A549 (cell line): ENCODE data around the gene GNB5. TPM values are rescaled to one million over a fixed set of nuclear protein-coding genes. Genes with fewer than 3 reads are reported as not detected.

ENCODE experiments used
- ATAC-seq, 2 experiments: fragments of 200-7000 bp in 1 of 2; fragments of >200 bp in 1 of 2; cut with Nextera tagmentation in 1 of 2; cut with Tn5 transposase in 1 of 2; 3 replicates each; pipeline versions ENCODE4 v1.8.0 to v1.9.1; 2018 to 2020; ENCODE audit warnings: mild to moderate bottlenecking in 1 of 2, moderate library complexity in 1 of 2
- CTCF ChIA-PET: fragments of 300-600 bp; sonication (Branson Sonifier 250); formaldehyde crosslinking; extraction: SDS; loops from one replicate; lab custom pipeline; 2021; ENCODE audit warnings: antibody characterized with exemption, inconsistent platforms; lab: Yijun Ruan, JAX
- POLR2A ChIA-PET: fragments of 350-600 bp; formaldehyde crosslinking; extraction: SDS; loops from one replicate; lab custom pipeline; 2021; ENCODE audit warnings: antibody characterized with exemption, inconsistent platforms; lab: Yijun Ruan, JAX
- DNase-seq, 2 experiments: peaks; one replicate each; pipeline versions ENCODE4 v3.0.0 to v3.0.0-alpha.2; 2011 to 2016; ENCODE audit warnings: low read depth in 1 of 2, low spot score in 1 of 2
- FAIRE-seq: peaks from 2 replicates; lab custom pipeline; 2011; peaks lifted over from hg19 to GRCh38; lab: Jason Lieb, UNC
- H3K27ac ChIP-seq, 2 experiments: fragments of >200 bp; sonication (Bioruptor Twin); formaldehyde crosslinking; 3 replicates each; pipeline ENCODE4 v1.5.1; 2016 to 2017
- H3K4me1 ChIP-seq: fragments of >200 bp; sonication (Bioruptor Twin); formaldehyde crosslinking; 3 replicates; pipeline ENCODE4 v1.6.1; 2016
- H3K4me2 ChIP-seq: fragments of >200 bp; sonication (Bioruptor Twin); formaldehyde crosslinking; 3 replicates; pipeline ENCODE4 v1.6.1; 2016
- H3K4me3 ChIP-seq: fragments of >200 bp; sonication (Bioruptor Twin); formaldehyde crosslinking; 3 replicates; pipeline ENCODE4 v1.5.1; 2016
- H3K9me3 ChIP-seq: fragments of >200 bp; sonication (Bioruptor Twin); formaldehyde crosslinking; 3 replicates; pipeline ENCODE4 v1.6.1; 2016
- BHLHE40 ChIP-seq: IDR thresholded peaks from 2 replicates; pipeline ENCODE4 v1.6.1; 2012; ENCODE audit warnings: low read depth, low read length, inconsistent platforms
- CHD2 ChIP-seq: fragments of 150-350 bp; IDR thresholded peaks from 2 replicates; pipeline ENCODE4 v1.6.1; 2014; ENCODE audit warnings: low read length; ENCODE audit not compliant: partially characterized antibody
- EHMT2 ChIP-seq: fragments of 200-600 bp; sonication (generic); IDR thresholded peaks from 2 replicates; pipeline ENCODE4 v1.6.1; 2016; ENCODE audit warnings: antibody characterized with exemption, low read depth, mild to moderate bottlenecking, moderate library complexity
- EP300 ChIP-seq, 2 experiments: fragments of >200 bp; sonication (Bioruptor Twin); formaldehyde crosslinking; IDR thresholded peaks; 2 replicates in 1 of 2; 3 replicates in 1 of 2; pipeline ENCODE4 v1.6.1; 2016 to 2017
- ESRRA ChIP-seq: fragments of 150-350 bp; IDR thresholded peaks from 2 replicates; pipeline ENCODE4 v1.6.1; 2014; ENCODE audit warnings: mild to moderate bottlenecking, low read length, borderline replicate concordance
- HDAC2 ChIP-seq: fragments of 200-600 bp; sonication (generic); IDR thresholded peaks from 2 replicates; pipeline ENCODE4 v1.6.1; 2016
- HEYL ChIP-seq: fragments of 250-450 bp; sonication (Bioruptor Pico); IDR thresholded peaks from 2 replicates; pipeline ENCODE4 v1.8.0; 2021; ENCODE audit warnings: mild to moderate bottlenecking, moderate library complexity
- JUNB ChIP-seq: fragments of >200 bp; sonication (Bioruptor Twin); formaldehyde crosslinking; IDR thresholded peaks from 2 replicates; pipeline ENCODE4 v1.6.1; 2016
- KDM1A ChIP-seq: fragments of 200-600 bp; sonication (generic); IDR thresholded peaks from 2 replicates; pipeline ENCODE4 v1.6.1; 2016; ENCODE audit warnings: low read depth, mild to moderate bottlenecking
- KDM5A ChIP-seq: fragments of 200-600 bp; sonication (generic); IDR thresholded peaks from 2 replicates; pipeline ENCODE4 v1.6.1; 2016; ENCODE audit warnings: antibody characterized with exemption, mild to moderate bottlenecking
- MAFK ChIP-seq: fragments of 450-650 bp; IDR thresholded peaks from 2 replicates; pipeline ENCODE4 v1.6.1; 2014; ENCODE audit not compliant: partially characterized antibody
- NPAS2 ChIP-seq: fragments of 250-450 bp; sonication (Bioruptor Pico); IDR thresholded peaks from 2 replicates; pipeline ENCODE4 v1.8.0; 2022; ENCODE audit warnings: mild to moderate bottlenecking, moderate library complexity, borderline replicate concordance
- POLR2AphosphoS2 ChIP-seq: conservative IDR thresholded peaks from 2 replicates; pipeline ENCODE4 v1.6.1; 2012; ENCODE audit warnings: low read length, improper control_type of control experiment, inconsistent platforms
- RAD21 ChIP-seq, 2 experiments: fragments of >200 bp in 1 of 2; sonication (Bioruptor Twin) in 1 of 2; formaldehyde crosslinking in 1 of 2; IDR thresholded peaks in 1 of 2; conservative IDR thresholded peaks in 1 of 2; 2 replicates in 1 of 2; 3 replicates in 1 of 2; pipeline ENCODE4 v1.6.1; 2012 to 2018; ENCODE audit warnings: inconsistent platforms in 1 of 2
- RARB ChIP-seq: fragments of 250-450 bp; sonication (Bioruptor Pico); IDR thresholded peaks from 2 replicates; pipeline ENCODE4 v1.8.0; 2021; ENCODE audit warnings: mild to moderate bottlenecking, moderate library complexity
- RNF2 ChIP-seq: fragments of 200-600 bp; sonication (generic); IDR thresholded peaks from 2 replicates; pipeline ENCODE4 v1.6.1; 2016; ENCODE audit warnings: low read depth, mild to moderate bottlenecking, antibody characterized with exemption, moderate library complexity, borderline replicate concordance
- SREBF2 ChIP-seq: fragments of 450-650 bp; IDR thresholded peaks from 2 replicates; pipeline ENCODE4 v1.6.1; 2014; ENCODE audit warnings: mild to moderate bottlenecking, moderate library complexity
- TFCP2L1 ChIP-seq: fragments of 250-450 bp; sonication (Bioruptor Pico); IDR thresholded peaks from 2 replicates; pipeline ENCODE4 v1.5.0; 2021; ENCODE audit warnings: mild to moderate bottlenecking
- ZNF302 ChIP-seq: fragments of 250-450 bp; sonication (Bioruptor Pico); IDR thresholded peaks from 2 replicates; pipeline ENCODE4 v1.9.0; 2021; ENCODE audit warnings: inconsistent platforms, mild to moderate bottlenecking, moderate library complexity
- WGBS: methylation state at CpG from one replicate; pipeline ENCODE4 v1.1.6; 2017; ENCODE audit errors: missing lambda C conversion rate; 5-methylcytosine and 5-hydroxymethylcytosine counted together
- polyA plus RNA-seq, 4 experiments: library from polyadenylated mRNA; depleted of rRNA in 3 of 4; stranded (reverse); fragments of >200 nt; fragmentation: RNase III in 1 of 4; extraction: RNeasy Plus Mini Kit Qiagen cat#74134 plus additional on column Dnase treatment in 1 of 4; gene quantifications; 2 replicates in 3 of 4; 3 replicates in 1 of 4; pipeline ENCODE4 v1.2.3, GENCODE V29; 2011 to 2017
- TF ChIP-seq, protein P1 (sequence below): fragments of 200-600 bp; sonication (generic); IDR thresholded peaks from 2 replicates; pipeline ENCODE4 v1.6.1; 2016; ENCODE audit warnings: antibody characterized with exemption, mild to moderate bottlenecking, moderate library complexity
- TF ChIP-seq, protein P2 (sequence below): fragments of >200 bp; sonication (Bioruptor Twin); formaldehyde crosslinking; IDR thresholded peaks from 3 replicates; pipeline ENCODE4 v1.6.1; 2016
- TF ChIP-seq, protein P3 (sequence below): IDR thresholded peaks from 2 replicates; pipeline ENCODE4 v1.6.1; 2012
- TF ChIP-seq, protein P4 (sequence below): IDR thresholded peaks from 2 replicates; pipeline ENCODE4 v1.6.1; 2012

The GNB5 gene
- polyA plus RNA-seq, 2 of the 4 experiments (the other 2 are of a cell fraction), result 57.2 to 67.5 TPM

DNA sequence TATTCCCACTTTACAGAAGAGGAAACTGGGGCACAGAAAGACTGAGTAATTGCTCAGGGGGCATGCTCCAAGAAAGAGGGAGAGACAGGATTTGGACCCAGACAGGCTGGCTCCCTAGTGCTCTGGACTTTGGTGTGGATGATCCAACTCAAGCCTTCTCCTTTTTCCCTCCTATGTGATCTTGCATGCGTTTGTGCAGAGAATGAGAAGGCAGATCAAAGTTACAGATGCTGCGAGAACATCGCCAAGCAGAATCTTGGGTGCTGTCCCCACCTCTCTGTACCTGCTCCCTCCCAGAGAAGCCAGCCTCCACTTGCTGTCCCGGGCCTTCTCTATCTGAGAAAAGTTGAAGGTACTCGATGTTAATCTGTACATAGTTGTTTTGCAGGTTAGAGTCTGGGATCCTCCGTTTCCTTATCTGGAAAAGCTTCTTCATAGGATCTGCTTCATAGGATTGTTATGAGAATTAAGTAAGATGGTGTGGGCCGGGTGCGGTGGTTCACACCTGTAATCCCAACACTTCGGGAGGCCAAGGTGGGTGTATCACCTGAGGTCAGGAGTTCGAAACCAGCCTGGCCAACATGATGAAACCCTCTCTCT is 10.2 kb downstream of the GNB5 start:
- DNase-seq (no peak), FAIRE-seq (no peak), ATAC-seq (no peak)
- Histone ChIP-seq H3K9me3 (no peaks in the 10 kb centered on the region), H3K4me3 (no peak overlapping the region), H3K27ac (no peak overlapping the region), H3K4me1 (peaks cover 12% of the 10 kb centered on the region), H3K4me2 (peak overlapping the region; percentile 91)
- 70% methylated on average over 10 of the region's 10 CpGs for WGBS
- CTCF ChIA-PET, result interaction anchor here (1.0 to 1.1 kb wide), 2 partner anchors 15 to 555 kb away, joined by 3 to 4 read pairs; no protein-coding TSS in a partner anchor
- no peak for TF ChIP-seq RAD21 (conservative IDR thresholded peaks at IDR 0.05 in 1 of 2, IDR thresholded peaks at IDR 0.05 in 1 of 2)
- TF ChIP-seq, protein P1, sequence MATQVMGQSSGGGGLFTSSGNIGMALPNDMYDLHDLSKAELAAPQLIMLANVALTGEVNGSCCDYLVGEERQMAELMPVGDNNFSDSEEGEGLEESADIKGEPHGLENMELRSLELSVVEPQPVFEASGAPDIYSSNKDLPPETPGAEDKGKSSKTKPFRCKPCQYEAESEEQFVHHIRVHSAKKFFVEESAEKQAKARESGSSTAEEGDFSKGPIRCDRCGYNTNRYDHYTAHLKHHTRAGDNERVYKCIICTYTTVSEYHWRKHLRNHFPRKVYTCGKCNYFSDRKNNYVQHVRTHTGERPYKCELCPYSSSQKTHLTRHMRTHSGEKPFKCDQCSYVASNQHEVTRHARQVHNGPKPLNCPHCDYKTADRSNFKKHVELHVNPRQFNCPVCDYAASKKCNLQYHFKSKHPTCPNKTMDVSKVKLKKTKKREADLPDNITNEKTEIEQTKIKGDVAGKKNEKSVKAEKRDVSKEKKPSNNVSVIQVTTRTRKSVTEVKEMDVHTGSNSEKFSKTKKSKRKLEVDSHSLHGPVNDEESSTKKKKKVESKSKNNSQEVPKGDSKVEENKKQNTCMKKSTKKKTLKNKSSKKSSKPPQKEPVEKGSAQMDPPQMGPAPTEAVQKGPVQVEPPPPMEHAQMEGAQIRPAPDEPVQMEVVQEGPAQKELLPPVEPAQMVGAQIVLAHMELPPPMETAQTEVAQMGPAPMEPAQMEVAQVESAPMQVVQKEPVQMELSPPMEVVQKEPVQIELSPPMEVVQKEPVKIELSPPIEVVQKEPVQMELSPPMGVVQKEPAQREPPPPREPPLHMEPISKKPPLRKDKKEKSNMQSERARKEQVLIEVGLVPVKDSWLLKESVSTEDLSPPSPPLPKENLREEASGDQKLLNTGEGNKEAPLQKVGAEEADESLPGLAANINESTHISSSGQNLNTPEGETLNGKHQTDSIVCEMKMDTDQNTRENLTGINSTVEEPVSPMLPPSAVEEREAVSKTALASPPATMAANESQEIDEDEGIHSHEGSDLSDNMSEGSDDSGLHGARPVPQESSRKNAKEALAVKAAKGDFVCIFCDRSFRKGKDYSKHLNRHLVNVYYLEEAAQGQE, result no peak
- no peak for TF ChIP-seq EP300 (IDR thresholded peaks at IDR 0.05)
- no peak for TF ChIP-seq RARB (CRISPR knock-in tag)
- TF ChIP-seq, protein P2, sequence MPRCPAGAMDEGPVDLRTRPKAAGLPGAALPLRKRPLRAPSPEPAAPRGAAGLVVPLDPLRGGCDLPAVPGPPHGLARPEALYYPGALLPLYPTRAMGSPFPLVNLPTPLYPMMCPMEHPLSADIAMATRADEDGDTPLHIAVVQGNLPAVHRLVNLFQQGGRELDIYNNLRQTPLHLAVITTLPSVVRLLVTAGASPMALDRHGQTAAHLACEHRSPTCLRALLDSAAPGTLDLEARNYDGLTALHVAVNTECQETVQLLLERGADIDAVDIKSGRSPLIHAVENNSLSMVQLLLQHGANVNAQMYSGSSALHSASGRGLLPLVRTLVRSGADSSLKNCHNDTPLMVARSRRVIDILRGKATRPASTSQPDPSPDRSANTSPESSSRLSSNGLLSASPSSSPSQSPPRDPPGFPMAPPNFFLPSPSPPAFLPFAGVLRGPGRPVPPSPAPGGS, result no peak
- no peak for TF ChIP-seq HEYL (CRISPR knock-in tag)
- no peak for TF ChIP-seq MAFK
- POLR2A ChIA-PET, result interaction anchor here (1.9 to 2.2 kb wide), 5 partner anchors 13 to 209 kb away, joined by 4 to 11 read pairs (median 10); partner anchors contain the start of genes LEO1 and MAPK6

DNA sequence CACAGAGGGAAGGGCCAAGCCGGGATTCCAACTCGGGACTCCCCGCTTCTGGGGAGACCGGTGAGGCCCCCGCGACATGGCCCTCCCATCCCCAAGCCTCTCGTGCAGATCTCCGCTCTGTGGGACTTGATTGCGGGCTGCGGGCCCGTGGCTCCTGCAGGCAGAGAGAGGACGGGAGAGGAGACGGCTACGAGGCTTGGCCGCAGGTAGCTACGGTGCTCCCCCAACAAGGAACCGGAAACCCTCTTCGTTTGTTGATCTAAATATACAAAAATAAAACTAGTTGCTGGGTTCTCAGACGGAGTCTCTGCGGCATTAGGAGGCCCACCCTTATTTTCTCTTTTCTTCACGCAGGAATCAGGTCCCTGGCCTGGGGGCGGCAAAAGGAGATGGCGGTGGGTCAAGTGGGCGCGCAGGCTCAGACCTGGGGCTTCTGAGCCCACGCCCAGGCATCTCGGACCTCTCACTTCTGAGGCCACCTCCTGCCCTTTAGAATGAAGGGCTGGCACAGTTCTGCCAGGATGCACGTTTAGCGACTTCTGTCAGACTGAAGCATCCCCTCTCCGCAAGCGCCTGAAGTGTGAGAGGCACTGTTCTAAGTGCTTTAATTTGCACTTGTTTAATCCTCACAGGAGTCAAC is 10.9 kb downstream of the GNB5 start:
- H3K27ac ChIP-seq, result peak overlapping the region; percentile 92 to 97
- 46% methylated on average over 27 of the region's 31 CpGs for WGBS
- ChIA-PET CTCF (interaction anchor here (1.1 to 2.4 kb wide), 4 partner anchors 18 to 555 kb away, joined by 3 to 18 read pairs (median 4); no protein-coding TSS in a partner anchor), POLR2A (interaction anchor here (0.6 to 2.2 kb wide), 14 partner anchors 8 to 210 kb away, joined by 3 to 11 read pairs (median 4); partner anchors contain the start of genes LEO1 and MAPK6)
- H3K9me3 ChIP-seq, result no peaks in the 10 kb centered on the region
- peak overlapping the region; percentile 91 for H3K4me2 ChIP-seq
- FAIRE-seq, result no peak
- no peak for TF ChIP-seq SREBF2
- no peak for TF ChIP-seq HDAC2
- no peak for TF ChIP-seq KDM5A
- TF ChIP-seq, all 56 proteins: peak for 0
- DNase-seq, result no peak
- ATAC-seq, result peak; percentile 12 to 33; a peak in 5 of 6 replicates
- H3K4me1 ChIP-seq, result peaks cover 12% of the 10 kb centered on the region
- H3K4me3 ChIP-seq, result peak overlapping the region; percentile 68

DNA sequence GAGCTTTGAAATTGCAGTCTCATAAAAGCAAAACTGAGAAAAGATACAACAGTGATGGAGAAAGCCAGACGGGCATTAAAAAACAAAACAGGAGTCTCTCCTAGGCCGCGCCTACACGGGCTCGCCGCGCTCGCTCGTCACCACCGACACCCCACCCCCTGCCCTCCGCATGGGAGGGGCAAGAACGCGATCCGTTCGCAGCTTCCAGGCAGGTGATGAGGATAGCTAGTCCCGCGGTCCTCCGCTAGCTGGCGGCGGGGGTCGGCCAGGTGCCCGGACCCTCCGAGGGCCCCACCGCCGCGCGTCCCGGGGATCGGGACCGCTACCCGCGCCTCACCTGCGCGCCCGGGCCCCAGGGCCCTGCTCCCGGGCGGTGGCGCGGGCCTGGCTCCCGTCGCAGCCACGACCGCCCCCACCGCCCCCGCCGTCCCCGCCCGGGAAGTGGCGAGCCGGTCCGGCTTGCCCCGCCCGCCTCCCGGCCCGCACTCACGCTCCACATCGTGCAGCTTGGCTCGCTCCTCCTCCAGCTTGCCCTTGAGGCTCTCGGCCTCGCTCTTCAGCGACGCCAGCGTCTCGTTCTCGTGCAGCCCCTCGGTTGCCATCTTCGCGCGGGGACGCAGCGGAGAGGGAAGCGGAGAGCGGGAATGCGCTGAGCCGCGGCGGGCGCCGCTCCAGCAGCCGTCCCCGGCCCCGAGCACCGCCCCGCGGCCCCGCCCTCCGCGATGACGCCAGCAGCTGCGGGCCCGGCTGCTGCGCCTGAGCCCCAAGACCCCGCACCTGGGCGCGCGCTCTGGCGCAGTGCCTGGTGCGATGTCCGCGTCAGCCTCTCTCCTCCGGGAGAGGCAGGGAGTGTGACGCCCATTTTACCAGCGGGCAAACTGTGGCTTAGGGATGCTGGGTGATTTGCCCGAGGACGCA is 11.7 kb downstream of the GNB5 start:
- CTCF ChIA-PET, result interaction anchor here (0.7 to 2.5 kb wide), 16 partner anchors 10 to 556 kb away, joined by 3 to 18 read pairs (median 4); no protein-coding TSS in a partner anchor
- peak; percentile 84 for FAIRE-seq
- peak; percentile 90 to 98 for DNase-seq
- TF ChIP-seq RARB (CRISPR knock-in tag), result no peak
- TF ChIP-seq, protein P3, sequence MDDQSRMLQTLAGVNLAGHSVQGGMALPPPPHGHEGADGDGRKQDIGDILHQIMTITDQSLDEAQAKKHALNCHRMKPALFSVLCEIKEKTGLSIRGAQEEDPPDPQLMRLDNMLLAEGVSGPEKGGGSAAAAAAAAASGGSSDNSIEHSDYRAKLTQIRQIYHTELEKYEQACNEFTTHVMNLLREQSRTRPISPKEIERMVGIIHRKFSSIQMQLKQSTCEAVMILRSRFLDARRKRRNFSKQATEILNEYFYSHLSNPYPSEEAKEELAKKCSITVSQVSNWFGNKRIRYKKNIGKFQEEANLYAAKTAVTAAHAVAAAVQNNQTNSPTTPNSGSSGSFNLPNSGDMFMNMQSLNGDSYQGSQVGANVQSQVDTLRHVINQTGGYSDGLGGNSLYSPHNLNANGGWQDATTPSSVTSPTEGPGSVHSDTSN, result no peak
- no peak for TF ChIP-seq POLR2AphosphoS2
- no peak for TF ChIP-seq CHD2
- TF ChIP-seq ESRRA, result no peak
- no peak for TF ChIP-seq JUNB
- TF ChIP-seq KDM1A, result no peak
- TF ChIP-seq BHLHE40, result no peak
- TF ChIP-seq HDAC2, result no peak
- no peak for TF ChIP-seq ZNF302 (CRISPR knock-in tag)
- no peak for TF ChIP-seq NPAS2 (CRISPR knock-in tag)
- TF ChIP-seq, protein P4, sequence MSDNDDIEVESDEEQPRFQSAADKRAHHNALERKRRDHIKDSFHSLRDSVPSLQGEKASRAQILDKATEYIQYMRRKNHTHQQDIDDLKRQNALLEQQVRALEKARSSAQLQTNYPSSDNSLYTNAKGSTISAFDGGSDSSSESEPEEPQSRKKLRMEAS, result peak; percentile 63
- no peak for TF ChIP-seq EHMT2
- no peak for TF ChIP-seq TFCP2L1 (CRISPR knock-in tag)
- no peak for TF ChIP-seq RNF2

More for the DNA sequence above, 11.7 kb downstream of the GNB5 start:
- Histone ChIP-seq H3K4me1 (peaks cover 12% of the 10 kb centered on the region), H3K4me2 (peak overlapping the region; percentile 91), H3K27ac (peak overlapping the region; percentile 92 to 97), H3K4me3 (peak overlapping the region; percentile 68), H3K9me3 (no peaks in the 10 kb centered on the region)
- peak; percentile 90 to 92 for ATAC-seq
- 2% methylated on average over 52 of the region's 105 CpGs for WGBS
- POLR2A ChIA-PET, result interaction anchor here (0.6 to 2.2 kb wide), 18 partner anchors 9 to 209 kb away, joined by 3 to 20 read pairs (median 4); partner anchors contain the start of genes LEO1 and MAPK6
